Activated T-cell treated with anti-CD3 and anti-CD28 coated beads, Interleukin-2, amount 50 U/mL, for 48 hours (primary cell): ENCODE results near the gene ZFP3.
"Not testable (repeated sequence)": the region's sequence is repeated elsewhere in the genome, so short reads cannot be mapped to it uniquely, and the experiment has no call there.

Source experiments
- DNase-seq, 2 experiments: peaks; one replicate each; pipeline ENCODE4 v3.0.0-alpha.2; 2020

ZFP3 gene

DNA sequence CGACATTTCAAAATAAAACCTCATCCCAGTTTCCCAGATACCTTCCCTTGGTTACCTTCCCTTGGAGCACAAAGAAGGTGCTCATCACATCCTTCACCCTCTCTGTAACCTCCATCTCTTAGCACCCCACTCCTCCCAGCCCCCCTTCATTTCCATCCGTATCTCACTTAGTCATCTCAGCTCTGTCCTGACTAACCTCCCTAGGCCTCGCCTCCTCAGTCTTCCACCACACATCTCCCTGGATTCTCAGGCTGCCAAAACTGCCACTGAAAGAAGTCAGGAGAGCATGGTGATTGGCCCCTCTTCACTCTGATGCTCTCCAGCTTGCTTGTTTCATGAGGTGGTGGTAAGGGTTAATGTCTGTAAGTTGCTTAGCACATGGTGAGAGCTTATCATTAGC is 2.3 kb downstream of the ZFP3 start:
- DNase-seq = no peak

DNA sequence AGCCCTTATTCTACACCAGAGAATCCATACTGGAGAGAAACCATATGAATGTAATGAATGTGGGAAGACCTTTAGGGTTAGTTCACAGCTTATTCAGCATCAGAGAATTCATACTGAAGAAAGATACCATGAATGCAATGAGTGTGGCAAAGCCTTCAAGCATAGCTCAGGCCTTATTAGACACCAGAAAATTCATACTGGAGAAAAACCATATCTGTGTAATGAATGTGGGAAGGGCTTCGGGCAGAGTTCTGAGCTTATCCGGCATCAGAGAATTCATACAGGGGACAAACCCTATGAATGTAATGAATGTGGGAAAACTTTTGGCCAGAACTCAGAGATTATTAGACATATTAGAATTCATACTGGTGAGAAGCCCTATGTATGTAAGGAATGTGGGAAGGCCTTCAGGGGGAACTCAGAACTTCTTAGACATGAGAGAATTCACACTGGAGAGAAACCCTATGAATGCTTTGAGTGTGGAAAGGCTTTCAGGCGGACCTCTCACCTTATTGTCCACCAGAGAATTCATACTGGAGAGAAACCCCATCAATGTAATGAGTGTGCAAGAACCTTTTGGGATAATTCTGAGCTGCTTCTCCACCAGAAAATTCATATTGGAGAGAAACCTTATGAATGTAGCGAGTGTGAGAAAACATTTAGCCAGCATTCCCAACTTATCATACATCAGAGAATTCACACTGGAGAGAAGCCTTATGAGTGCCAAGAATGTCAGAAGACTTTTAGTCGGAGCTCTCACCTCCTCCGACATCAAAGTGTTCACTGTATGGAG is 14.1 kb downstream of the ZFP3 start:
- DNase-seq = no peak

DNA sequence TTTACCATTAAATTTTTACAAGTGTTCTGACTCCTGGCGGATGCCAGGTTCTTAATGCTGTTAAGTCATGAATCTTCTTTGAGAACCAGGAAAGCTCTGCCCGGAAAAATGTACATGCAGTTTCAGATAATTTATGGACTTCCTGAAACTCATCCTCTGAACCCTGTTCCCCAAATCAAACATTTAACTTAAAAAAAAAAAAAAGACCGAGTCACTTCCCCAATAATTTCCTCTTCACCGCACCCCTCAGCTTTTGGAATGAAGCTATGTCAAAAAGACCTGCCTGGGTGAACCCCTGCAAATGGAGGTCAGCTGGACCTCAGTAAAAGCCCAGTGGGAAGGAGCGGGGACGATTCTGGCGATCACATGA is 18.4 kb downstream of the ZFP3 start:
- no peak for DNase-seq

DNA sequence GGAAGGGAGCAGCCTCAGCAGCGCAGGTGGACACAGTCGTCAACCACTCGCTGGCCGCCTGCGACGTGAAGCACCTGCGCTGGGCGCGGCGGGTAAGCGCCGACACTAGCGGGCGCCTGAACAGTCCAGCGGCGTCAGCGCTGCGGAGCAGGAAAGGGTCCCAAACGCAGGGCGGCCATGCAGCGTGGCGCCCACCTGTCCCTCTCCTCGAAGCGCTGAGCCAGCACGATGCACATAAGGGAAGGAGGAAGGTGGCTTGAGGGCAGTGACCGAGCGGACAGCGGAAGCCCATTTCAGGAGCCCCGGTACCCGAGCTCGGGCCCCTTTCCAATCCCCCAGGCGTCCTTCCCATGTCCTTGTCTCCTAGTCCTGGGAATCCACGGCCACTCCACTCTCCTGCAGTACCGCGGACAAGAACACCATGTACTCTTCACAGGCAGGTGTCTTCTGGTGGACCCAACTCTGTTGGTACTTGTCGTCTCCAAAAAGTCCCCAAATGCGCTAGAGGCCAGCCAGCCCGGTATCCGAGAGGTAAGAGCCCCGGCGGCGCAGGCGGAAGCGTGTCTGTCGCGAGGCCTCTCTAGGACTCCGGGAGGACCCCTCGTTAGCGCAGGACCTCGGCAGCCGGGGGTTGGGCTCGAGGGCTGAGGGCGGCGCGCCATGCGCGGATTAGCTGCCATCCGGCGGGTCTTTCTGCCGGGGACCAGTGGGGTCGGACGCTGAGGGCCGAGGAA is 19.0 kb downstream of the ZFP3 start:
- DNase-seq = peak in 1 of 2 experiments; percentile 52

DNA sequence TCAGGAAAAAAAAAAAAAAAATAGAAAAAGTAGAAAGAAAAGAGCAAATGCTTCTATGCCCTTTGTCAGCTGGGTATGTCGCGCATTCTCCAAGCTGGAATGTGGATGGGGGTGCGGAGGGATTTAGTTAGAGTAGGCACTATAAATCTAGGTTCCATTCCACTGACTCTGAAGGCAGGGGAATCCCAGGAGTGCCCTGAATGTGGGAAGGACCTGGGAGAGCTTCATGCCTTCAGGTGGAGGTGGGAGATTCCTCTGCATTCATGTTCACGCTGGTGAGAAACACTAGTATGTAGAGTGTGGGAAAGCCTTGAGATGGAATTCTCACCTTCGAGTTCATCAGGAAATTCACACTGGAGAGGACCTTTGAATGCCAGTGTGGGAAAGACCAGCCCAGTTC is 21.0 kb downstream of the ZFP3 start:
- DNase-seq = no peak

DNA sequence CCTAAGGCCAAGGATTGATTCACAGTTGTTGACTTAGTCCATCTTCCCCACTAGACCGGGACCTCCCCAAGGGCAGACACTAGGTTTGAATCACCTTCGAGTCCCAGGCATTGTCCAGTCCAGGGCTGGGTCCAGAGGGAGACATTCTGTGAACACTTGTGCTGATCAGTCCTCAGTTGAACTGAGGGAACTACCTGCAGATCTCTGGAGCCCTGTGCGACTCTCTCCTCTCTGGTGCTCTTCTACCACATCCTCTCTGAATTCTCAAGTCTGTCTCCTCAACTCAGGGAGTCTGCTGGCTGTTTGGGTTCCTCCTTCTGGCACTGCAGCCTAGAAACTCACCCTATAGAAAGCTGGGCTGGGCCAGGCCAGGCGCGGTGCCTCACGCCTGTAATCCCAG is 22.6 kb downstream of the ZFP3 start:
- no peak for DNase-seq

DNA sequence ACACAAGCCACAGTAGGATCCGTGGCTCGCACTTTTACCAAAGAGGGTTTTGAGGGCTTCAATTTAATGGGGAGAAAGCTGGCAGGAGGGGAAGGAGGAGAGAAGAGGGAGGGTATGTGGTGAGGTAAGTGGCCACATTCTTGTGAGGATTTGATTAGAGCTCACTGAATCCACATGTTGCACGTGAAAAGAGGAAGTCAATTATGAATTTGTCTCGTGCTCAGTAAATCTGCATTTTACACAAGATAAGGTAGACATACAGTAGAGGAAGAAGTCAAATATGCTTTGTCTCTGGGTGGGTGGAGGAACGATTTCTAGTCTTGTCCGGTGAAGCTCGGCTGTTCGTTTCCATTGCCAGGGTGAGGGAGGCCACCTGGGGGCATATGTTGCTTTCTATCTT is 32.5 kb downstream of the ZFP3 start:
- DNase-seq = no peak

DNA sequence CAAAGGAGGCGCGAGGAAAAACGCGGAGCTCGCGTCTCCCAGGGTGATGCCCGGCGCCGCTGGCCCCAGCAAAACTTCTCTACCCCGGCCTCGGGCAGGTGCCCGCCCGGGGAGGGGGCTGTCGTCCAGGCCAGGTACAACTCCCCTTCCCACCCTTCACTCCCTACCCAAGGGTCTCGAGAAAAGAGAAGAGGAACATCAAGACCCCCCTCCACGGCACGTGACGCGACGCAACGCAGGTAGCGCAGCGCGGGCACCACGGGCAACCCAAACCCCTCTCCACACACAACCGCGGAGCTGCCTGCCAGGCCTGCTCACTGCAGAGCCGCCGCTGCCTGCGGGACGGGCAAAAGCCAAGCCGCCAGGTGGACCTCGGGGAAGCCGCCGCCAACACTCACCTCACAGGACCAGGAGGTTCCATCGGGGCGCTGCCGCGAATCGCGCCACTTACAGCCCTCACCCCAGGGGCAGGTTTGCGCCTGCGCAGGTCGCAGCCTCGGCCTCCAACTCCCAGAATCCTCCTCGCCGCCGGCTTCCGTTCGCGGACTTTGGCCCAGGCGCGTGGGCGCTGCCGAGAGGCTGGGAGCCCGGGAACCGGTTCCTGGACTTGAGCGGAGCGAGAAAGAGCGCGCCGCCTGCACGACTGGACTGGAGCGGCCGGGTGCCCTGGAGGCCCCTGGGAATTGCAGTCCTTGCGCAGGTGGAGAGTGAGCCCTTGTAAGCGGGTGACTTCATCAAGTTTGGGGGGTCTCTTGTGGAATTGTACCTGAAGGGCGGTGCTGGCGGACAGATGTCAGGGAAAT is 33.3 kb downstream of the ZFP3 start, which contains the start of gene ZNF232:
ZNF232 (minus strand) TSS at position 477 of the 803 bp plus-strand sequence; CDS start at position 421, 56 bp downstream.
- peak; percentile 95 to 96 for DNase-seq

DNA sequence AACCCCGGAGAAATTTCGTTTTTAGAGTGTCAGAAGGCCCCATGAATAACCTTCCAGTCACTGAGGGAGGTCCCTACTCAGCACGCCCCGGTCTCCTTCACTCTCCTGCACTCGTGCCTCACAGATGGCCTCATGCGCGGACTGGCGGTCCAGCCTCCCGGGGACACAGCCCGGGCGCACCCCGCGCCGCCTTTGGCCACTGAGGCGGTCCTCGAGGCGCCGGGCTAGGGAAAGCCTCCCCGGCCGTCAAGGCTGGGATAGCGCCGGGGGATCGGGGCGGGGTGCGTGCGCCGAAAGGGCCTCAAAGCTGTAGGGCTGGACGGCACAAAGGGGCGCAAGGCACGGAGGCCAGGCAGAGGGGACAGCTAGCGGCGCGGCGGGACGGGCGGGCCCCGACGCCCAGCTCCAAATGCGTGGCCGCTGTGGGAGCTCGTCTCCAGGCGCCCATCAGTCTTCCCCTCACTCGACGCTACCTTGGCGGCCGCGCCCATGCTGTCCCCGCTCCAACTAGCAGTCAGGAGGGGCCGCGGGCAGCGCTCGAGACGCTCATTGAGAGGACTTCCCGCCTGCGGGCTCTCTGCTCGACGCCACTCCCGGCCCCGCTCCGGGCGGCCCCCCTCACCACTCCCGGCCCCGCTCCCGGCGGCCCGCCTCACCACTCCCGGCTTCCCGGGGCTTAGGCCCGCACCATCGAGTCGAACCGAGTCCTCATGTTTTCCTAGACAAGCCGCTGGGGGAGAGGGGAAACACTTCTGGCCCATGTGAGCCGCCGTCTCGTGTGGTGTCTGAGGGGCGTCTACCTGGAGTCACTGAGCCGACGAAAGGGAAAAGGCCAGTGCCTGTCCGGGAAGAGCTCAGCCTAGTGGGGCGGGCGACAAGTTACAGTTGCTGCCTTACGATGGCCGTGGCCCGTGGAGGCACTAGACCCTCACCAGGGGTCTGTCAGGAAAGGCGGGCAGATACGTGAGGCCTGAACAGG is 37.7 kb downstream of the ZFP3 start, which contains the start of gene USP6:
USP6 (plus strand) TSS at position 360 of the 979 bp plus-strand sequence. CDS start 14,336 bp downstream, outside the sequence.
- no peak for DNase-seq

DNA sequence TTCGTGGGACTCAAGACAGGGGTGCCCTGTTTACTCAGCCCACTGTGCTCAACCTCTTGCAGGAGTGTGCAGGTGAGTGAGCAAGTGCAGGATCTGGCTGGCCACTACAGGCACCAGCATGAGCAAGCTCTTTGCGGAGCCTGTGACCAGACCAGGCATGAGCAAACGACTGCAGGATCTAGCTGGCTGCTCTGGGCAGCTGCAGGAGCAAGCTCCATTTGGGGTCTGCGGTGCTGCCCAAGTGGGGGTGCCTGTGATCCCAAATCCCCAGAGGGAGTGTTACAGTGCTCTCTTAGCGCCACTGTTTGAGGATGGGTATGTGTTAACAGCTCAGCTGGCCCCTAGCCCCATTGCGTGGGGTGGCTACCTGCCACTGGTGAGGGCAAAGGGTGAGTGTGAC is 40.0 kb downstream of the ZFP3 start:
- no peak for DNase-seq

DNA sequence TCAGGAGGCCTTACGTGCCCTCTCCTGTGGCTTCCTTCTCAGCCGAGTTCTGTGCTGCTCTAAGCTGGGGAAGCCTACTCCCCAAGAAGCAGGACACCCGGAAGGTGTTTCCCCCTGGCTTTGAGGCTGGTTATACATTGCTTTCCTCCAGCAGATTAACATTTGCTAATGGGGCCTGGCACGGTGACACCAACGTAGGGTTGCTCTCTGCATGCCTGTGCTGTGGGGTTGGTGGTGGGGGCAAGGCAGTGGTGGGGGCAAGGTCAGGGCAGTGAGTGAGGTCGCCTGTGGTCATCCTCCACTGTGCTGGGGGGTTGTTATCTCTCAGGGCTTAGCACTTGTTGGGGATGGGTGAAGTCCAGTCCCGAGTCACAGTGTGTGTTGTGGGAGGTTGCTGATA is 41.8 kb downstream of the ZFP3 start:
- no peak for DNase-seq

DNA sequence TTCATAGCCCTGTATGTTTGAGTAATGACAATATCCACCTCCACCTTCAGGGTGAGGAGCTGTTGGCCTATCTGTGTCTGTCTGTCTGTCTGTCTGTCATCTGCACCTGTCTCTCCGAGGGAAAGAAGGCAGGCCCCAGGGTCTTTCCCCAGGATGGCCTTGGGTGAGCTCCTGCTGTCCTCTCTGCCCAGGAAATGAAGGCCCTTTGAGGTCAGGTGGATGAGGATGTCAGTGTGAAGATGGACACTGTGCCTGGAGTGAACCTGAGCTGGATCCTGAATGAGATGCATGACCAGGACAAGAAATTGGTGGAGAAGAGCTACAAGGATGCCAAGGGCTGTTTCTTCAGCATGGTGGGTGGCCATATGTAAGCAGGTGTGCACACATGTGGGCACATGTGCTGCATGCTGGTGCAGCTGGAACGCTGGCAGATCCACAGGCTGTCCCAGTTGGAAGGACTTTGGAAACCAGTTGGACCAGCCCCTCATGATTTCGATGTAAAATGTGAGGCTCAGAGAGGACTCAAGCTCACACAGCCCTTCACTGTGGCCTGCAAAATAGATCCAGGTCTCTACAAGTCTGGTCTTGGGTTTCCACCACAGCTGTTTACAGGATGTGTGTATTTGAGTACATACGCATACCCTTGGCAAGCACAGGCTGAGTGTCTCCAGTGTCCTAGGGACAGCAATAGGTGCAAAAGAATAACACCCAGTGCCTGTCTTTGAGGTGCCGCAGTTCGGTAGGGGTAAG is 42.3 kb downstream of the ZFP3 start:
- not testable (repeated sequence) for DNase-seq

DNA sequence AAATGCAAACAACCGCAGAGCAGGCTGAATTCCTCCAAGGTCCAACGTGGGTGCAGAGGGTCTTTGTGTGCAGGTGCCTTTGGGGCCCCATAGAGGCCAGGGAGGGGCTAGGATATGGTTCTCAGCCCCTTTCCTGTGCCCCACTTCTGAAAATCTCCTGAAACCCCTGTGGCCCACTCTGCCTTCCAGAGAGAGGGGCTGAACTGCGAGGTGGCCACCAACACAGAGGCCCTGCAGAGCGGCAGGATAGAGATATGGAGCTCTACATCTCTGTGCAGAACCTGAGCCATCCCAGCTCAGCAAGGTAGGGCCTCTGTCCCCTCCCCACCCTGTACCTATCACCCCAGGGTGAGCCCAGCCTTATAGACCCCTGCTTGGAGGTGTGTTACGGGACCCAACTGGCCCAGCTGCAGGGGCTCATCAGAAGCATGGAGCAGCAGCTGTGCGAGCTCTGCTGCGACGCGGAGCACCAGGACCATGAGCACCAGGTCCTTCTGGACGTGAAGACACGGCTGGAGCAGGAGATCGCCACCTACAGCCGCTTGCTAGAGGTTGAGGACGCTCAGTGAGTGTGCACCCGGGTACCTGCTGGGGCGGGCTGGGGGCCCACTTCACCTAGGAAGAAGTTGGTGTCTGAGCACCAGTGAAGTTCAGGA is 43.0 kb downstream of the ZFP3 start:
- DNase-seq = no peak

DNA sequence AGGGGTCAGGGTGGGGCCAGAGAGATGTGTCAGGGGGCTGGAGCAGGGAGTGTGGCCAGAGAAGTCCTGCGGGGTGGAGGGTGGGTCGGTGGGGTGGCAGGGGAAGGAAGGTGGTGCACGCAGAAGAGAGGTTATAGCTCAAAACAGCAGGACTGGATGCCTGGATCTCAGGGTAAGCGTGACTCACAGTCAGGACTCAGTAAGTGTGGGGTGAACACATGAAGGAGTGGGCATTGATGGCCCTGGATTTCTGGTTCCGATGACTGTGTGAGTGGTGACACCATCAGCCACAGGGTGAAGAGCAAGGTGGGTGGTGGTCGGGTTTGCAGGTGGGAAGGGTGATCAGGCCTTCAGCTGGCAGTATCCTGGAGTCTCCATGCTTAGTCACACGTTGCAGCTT is 43.8 kb downstream of the ZFP3 start:
- not testable (repeated sequence) for DNase-seq

DNA sequence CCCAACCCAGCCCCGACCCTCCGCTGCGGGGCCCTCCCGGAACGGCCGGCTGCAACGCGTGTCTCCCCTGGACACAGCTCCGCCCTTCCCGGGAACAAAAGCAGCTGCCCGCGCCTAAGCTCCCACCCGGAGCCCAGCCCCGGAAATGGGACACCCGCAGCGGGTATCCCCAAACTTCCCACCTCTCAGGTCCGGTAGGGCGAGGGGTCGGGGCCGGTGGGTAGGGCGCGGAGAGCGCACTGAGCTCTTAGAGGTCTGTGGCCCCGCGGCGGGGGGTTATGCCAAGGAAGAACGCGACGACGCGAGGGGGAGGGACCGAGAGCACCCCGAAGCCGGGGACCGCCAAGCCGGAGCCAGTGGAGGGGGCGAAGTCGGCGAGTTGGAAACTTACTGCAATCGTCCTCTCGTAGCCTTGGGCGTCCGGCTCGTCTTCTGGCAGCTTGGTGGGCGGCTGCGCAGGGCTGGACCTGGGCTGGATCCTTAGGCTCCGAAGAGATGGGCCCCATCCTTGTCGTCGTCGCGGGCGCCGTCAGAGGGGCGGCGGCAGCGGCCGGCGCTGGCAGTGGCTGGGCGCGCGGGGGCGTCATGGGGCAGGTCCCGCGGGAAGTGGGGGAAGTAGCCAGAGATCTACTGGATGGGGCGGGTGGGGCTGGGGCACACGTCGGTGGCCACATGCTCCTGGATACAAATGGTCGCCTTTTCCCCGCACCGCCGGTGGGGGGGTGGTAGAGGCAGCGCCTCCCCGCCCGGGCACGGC is 44.5 kb downstream of the ZFP3 start:
- DNase-seq = peak; percentile 19 to 33

DNA sequence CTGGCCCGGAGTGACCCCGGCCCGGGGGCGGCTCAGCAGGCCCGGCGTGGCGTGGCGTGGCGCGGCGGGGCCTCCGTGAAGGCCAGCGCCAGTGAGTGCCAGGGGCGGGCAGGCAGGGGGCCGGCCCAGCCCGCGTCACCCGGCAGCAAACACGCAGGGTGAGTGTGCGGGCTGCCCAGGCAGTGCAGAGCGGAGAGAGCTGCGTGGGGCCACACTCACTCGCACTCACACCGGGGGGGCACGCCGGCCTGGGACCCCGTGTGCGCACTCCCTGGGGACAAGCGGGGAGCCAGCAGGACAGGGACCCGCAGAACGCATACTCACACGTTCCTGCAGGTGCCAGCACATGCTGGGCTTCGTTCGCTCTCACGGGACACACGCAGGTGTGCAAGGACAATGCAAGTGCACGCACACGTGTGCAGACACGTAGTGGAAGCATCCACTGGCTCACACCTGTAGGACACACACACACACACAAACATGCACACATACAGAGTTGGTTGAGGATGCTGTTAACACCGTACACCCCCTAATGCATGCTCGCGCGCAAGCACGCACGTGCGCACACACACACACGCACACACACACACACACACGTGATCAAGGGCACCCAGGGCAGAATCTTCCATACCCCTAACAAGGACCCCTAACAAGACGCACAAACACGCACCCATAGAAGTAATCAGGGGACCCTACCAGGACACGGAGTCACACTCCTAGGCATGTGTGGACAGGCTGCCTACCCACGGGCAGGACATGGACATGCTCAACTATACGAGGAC is 45.3 kb downstream of the ZFP3 start:
- DNase-seq = peak; percentile 14 to 15

DNA sequence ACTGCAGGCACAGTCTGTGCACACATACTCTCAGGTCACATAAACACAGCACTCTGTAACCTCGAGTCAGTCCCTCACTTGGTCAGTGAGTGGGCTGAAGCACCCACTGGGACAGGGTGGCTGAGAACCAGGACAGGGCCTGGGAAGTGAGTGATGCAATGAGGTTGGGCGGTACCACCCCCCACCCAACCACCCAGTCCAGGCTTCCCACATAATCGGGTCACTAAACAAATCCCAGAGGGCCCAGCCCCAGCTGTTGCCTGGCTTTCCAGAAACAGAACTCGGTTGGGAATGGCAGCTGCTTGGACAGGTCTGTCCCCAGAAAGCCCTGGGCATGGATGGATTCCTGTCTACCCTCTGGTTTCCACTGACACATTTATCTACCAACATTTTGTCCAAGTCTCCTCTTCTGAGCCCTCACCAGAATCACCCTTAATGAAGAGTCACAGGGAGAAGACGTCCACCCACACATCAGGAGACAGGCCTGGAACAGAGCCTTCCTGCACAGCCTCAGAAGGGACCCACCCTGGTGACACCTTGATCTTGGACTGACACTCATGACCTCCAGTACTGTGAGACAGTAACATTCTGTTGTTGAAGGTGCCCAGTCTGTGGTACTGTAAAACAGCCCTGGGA is 46.0 kb downstream of the ZFP3 start:
- peak in 1 of 2 experiments; percentile 13 for DNase-seq

DNA sequence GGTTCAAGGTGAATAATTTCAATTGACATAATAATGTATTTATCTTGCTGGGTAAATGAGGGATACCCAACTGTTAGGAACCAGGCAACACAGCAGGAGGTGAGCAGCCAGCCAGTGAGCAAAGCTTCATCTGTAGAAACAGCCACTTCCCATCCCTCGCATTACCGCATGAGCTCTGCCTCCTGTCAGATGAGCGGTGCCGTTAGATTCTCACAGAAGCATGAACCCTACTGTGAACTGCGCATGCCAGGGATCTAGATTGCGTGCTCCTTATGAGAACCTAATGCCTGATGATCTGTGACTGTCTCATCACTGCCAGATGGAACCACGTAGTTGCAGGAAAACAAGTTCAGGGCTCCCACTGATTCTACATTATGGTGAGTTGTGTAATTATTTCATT is 46.6 kb downstream of the ZFP3 start:
- not testable (repeated sequence) for DNase-seq
